ENCODE results near the gene SPON1. TPM values are rescaled to one million over a fixed set of nuclear protein-coding genes. Genes with fewer than 3 reads are reported as not detected.

SPON1 gene
- total and polyA plus RNA-seq, 4 donors = 0.72 to 4.9 (median 1.2) TPM

DNA sequence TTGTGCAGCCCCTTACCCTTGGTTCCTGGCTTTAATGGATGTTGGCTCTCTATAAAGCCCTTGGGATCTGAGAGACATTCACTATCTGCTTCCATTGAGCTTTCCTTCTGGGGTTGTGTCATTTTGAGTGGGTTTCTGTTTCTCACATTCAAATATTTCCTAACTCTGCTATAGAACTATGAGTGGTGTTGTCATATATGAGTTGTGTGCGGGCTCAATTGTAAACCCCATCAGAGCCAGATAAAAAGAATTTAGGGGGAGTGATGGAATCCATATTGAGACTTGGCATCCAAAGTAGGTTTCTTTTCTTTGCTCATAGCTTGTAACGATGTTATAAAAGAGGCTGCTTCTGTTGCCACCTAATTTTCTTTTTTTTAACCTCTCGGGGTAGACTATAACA is 41.8 kb upstream of the SPON1 start:
- no peak for DNase-seq (ENCODE audit: low spot score)
- Histone ChIP-seq H3K9me3 (ENCODE audit: control insufficient read depth in 4 of 4, low read length in 3 of 4) (no peaks in the 10 kb centered on the region), H3K4me3 (ENCODE audit: low read depth in 1 of 3, low read length in 3 of 3) (no peak overlapping the region), H3K27ac (ENCODE audit: low read depth in 1 of 2, low read length in 2 of 2) (no peak overlapping the region), H3K27me3 (ENCODE audit: control insufficient read depth in 4 of 4, insufficient read depth in 4 of 4, low read length in 3 of 4) (peaks cover 0 to 9% (median 0%) of the 10 kb centered on the region in 4 donors), H3K4me1 (ENCODE audit: control insufficient read depth in 4 of 4, insufficient read depth in 4 of 4, low read length in 3 of 4) (peaks cover 0 to 1% (median 0%) of the 10 kb centered on the region in 4 donors), H3K36me3 (ENCODE audit: control insufficient read depth in 4 of 4, insufficient read depth in 3 of 4, low read depth in 1 of 4, low read length in 3 of 4) (no peaks in the 10 kb centered on the region), H3K9ac (ENCODE audit: low read depth in 1 of 2, low read length in 2 of 2) (no peak overlapping the region)
- TF ChIP-seq, protein P1, sequence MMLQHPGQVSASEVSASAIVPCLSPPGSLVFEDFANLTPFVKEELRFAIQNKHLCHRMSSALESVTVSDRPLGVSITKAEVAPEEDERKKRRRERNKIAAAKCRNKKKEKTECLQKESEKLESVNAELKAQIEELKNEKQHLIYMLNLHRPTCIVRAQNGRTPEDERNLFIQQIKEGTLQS (IDR thresholded peaks at IDR 0.05) = no peak
- TF ChIP-seq RAD21 (IDR thresholded peaks at IDR 0.05) (no peak), NR2F2 (IDR thresholded peaks at IDR 0.05) (no peak), TAF1 (conservative IDR thresholded peaks at IDR 0.05) (no peak), HNF4A (conservative IDR thresholded peaks at IDR 0.05) (no peak), GABPA (IDR thresholded peaks at IDR 0.05 in 1 of 2, conservative IDR thresholded peaks at IDR 0.05 in 1 of 2) (no peak), EGR1 (IDR thresholded peaks at IDR 0.05; ENCODE audit: low read depth in 2 of 2) (no peak)
- TF ChIP-seq, protein P2, sequence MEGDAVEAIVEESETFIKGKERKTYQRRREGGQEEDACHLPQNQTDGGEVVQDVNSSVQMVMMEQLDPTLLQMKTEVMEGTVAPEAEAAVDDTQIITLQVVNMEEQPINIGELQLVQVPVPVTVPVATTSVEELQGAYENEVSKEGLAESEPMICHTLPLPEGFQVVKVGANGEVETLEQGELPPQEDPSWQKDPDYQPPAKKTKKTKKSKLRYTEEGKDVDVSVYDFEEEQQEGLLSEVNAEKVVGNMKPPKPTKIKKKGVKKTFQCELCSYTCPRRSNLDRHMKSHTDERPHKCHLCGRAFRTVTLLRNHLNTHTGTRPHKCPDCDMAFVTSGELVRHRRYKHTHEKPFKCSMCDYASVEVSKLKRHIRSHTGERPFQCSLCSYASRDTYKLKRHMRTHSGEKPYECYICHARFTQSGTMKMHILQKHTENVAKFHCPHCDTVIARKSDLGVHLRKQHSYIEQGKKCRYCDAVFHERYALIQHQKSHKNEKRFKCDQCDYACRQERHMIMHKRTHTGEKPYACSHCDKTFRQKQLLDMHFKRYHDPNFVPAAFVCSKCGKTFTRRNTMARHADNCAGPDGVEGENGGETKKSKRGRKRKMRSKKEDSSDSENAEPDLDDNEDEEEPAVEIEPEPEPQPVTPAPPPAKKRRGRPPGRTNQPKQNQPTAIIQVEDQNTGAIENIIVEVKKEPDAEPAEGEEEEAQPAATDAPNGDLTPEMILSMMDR (IDR thresholded peaks at IDR 0.05; ENCODE audit: low read depth, low read length, missing input control) = no peak
- TF ChIP-seq, protein P3, sequence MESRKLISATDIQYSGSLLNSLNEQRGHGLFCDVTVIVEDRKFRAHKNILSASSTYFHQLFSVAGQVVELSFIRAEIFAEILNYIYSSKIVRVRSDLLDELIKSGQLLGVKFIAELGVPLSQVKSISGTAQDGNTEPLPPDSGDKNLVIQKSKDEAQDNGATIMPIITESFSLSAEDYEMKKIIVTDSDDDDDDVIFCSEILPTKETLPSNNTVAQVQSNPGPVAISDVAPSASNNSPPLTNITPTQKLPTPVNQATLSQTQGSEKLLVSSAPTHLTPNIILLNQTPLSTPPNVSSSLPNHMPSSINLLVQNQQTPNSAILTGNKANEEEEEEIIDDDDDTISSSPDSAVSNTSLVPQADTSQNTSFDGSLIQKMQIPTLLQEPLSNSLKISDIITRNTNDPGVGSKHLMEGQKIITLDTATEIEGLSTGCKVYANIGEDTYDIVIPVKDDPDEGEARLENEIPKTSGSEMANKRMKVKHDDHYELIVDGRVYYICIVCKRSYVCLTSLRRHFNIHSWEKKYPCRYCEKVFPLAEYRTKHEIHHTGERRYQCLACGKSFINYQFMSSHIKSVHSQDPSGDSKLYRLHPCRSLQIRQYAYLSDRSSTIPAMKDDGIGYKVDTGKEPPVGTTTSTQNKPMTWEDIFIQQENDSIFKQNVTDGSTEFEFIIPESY (IDR thresholded peaks at IDR 0.05) = no peak
- TF ChIP-seq, protein P4, sequence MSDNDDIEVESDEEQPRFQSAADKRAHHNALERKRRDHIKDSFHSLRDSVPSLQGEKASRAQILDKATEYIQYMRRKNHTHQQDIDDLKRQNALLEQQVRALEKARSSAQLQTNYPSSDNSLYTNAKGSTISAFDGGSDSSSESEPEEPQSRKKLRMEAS (IDR thresholded peaks at IDR 0.05) = no peak
- TF ChIP-seq, protein P5, sequence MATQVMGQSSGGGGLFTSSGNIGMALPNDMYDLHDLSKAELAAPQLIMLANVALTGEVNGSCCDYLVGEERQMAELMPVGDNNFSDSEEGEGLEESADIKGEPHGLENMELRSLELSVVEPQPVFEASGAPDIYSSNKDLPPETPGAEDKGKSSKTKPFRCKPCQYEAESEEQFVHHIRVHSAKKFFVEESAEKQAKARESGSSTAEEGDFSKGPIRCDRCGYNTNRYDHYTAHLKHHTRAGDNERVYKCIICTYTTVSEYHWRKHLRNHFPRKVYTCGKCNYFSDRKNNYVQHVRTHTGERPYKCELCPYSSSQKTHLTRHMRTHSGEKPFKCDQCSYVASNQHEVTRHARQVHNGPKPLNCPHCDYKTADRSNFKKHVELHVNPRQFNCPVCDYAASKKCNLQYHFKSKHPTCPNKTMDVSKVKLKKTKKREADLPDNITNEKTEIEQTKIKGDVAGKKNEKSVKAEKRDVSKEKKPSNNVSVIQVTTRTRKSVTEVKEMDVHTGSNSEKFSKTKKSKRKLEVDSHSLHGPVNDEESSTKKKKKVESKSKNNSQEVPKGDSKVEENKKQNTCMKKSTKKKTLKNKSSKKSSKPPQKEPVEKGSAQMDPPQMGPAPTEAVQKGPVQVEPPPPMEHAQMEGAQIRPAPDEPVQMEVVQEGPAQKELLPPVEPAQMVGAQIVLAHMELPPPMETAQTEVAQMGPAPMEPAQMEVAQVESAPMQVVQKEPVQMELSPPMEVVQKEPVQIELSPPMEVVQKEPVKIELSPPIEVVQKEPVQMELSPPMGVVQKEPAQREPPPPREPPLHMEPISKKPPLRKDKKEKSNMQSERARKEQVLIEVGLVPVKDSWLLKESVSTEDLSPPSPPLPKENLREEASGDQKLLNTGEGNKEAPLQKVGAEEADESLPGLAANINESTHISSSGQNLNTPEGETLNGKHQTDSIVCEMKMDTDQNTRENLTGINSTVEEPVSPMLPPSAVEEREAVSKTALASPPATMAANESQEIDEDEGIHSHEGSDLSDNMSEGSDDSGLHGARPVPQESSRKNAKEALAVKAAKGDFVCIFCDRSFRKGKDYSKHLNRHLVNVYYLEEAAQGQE (IDR thresholded peaks at IDR 0.05) = no peak
- WGBS = 77% methylated on average over 3 of the region's 3 CpGs

DNA sequence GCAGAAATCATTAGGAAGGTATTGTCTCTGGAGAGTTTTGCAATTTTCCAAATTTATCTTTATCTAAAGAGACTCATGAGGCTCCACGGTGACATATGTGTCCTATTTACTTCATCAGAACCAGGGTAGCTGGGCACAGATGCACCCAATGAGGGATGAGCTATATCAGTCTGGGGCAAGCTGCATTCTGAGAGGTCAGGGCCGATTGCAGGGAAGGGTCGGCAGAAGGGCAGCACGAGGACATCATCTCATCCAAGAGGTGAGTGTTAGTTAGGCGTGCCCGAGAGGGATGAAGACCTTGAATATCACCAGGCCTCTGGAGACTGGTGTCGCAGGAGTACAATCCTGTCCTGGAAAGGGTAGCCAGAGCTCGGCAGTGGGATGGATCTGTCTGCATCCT is 41.0 kb upstream of the SPON1 start:
- Histone ChIP-seq H3K27me3 (ENCODE audit: control insufficient read depth in 4 of 4, insufficient read depth in 4 of 4, low read length in 3 of 4) (peaks cover 0 to 9% (median 0%) of the 10 kb centered on the region in 4 donors), H3K27ac (ENCODE audit: low read depth in 1 of 2, low read length in 2 of 2) (no peak overlapping the region), H3K36me3 (ENCODE audit: control insufficient read depth in 4 of 4, insufficient read depth in 3 of 4, low read depth in 1 of 4, low read length in 3 of 4) (no peaks in the 10 kb centered on the region), H3K9ac (ENCODE audit: low read depth in 1 of 2, low read length in 2 of 2) (no peak overlapping the region), H3K4me1 (ENCODE audit: control insufficient read depth in 4 of 4, insufficient read depth in 4 of 4, low read length in 3 of 4) (peaks cover 0 to 1% (median 0%) of the 10 kb centered on the region in 4 donors), H3K4me3 (ENCODE audit: low read depth in 1 of 3, low read length in 3 of 3) (no peak overlapping the region), H3K9me3 (ENCODE audit: control insufficient read depth in 4 of 4, low read length in 3 of 4) (no peaks in the 10 kb centered on the region)
- no peak for DNase-seq (ENCODE audit: low spot score)
- 67% methylated on average over 8 of the region's 8 CpGs for WGBS
- TF ChIP-seq YY1 (IDR thresholded peaks at IDR 0.05) = no peak
- TF ChIP-seq NR2F2 (IDR thresholded peaks at IDR 0.05) = no peak
- TF ChIP-seq, protein P5 (IDR thresholded peaks at IDR 0.05) = no peak
- TF ChIP-seq FOXA2 (IDR thresholded peaks at IDR 0.05) = no peak
- TF ChIP-seq, protein P2 (IDR thresholded peaks at IDR 0.05; ENCODE audit: low read depth, low read length, missing input control) = no peak
- TF ChIP-seq FOXA1 (IDR thresholded peaks at IDR 0.05) = no peak
- TF ChIP-seq, protein P3 (IDR thresholded peaks at IDR 0.05) = no peak
- TF ChIP-seq JUND (IDR thresholded peaks at IDR 0.05) = no peak
- no peak for TF ChIP-seq TAF1 (conservative IDR thresholded peaks at IDR 0.05)
- TF ChIP-seq GABPA (IDR thresholded peaks at IDR 0.05 in 1 of 2, conservative IDR thresholded peaks at IDR 0.05 in 1 of 2) = no peak
